Pancreas (tissue), 10 donors: ENCODE measurements around the gene TRIM42. TPM values are rescaled to one million over a fixed set of nuclear protein-coding genes. Genes with fewer than 3 reads are reported as not detected.
A peak's percentile ranks its signal among the peaks of the same experiment; 100 is the strongest.

Source experiments
- ATAC-seq, 4 donors: fragments of 200-7000 bp; cut with Tn5 transposase; one replicate each; pipeline versions ENCODE4 v1.8.0 to v1.9.1; 2020; ENCODE audit warnings: mild to moderate bottlenecking in 4 of 4, moderate library complexity in 4 of 4
- DNase-seq, 6 donors: peaks; one replicate each; pipeline ENCODE4 v3.0.0-alpha.2; 2020
- FAIRE-seq: peaks from 2 replicates; lab custom pipeline; 2012; peaks lifted over from hg19 to GRCh38; lab: Jason Lieb, UNC
- H3K27ac ChIP-seq, 4 donors: fragments of 200-600 bp; sonication (generic); 1 replicate in 3 of 4; 2 replicates in 1 of 4; pipeline versions ENCODE4 v1.5.0 to v1.8.0; 2020
- H3K27me3 ChIP-seq, 4 donors: fragments of 200-600 bp; one replicate each; pipeline ENCODE4 v1.8.0; 2021
- H3K36me3 ChIP-seq, 3 donors: fragments of 200-600 bp; sonication (generic) in 1 of 3; one replicate each; pipeline versions ENCODE4 v1.5.0 to v1.8.0; 2020 to 2021
- H3K4me1 ChIP-seq, 3 donors: fragments of 200-600 bp; one replicate each; pipeline ENCODE4 v1.8.0; 2021
- H3K4me3 ChIP-seq, 4 donors: fragments of 200-600 bp; sonication (generic) in 2 of 4; one replicate each; pipeline versions ENCODE4 v1.5.0 to v1.8.0; 2020 to 2021
- H3K9me3 ChIP-seq, 4 donors: fragments of 200-600 bp; one replicate each; pipeline ENCODE4 v1.8.0; 2021
- CTCF ChIP-seq, 4 donors: fragments of 200-600 bp; sonication (generic) in 3 of 4; IDR thresholded peaks; one replicate each; pipeline versions ENCODE4 v1.5.0 to v1.8.0; 2021; ENCODE audit warnings: antibody characterized with exemption in 4 of 4
- WGBS, 2 donors: extraction: QIAGEN DNeasy Blood & Tissue Kit; methylation state at CpG; one replicate each; pipeline ENCODE4 v1.1.7; 2013; 5-methylcytosine and 5-hydroxymethylcytosine counted together
- intact Hi-C, 3 donors: fragments of 100-400 bp; cut with DNase I; formaldehyde crosslinking; loops; one replicate each; pipeline versions ENCODE4 v1.11.1 to v1.14.2; 2022
- polyA plus RNA-seq, 2 donors: library from polyadenylated mRNA; stranded (reverse); fragments of 200-250 nt; gene quantifications; one replicate each; pipeline ENCODE4 v1.2.3, GENCODE V29; 2013
- total RNA-seq, 6 donors: library from RNA; stranded (reverse); fragmentation: NEBNext Ultra II Directional in 4 of 6; extraction: Animal tissue kit (Norgen Biotek cat#: 25700) in 4 of 6; gene quantifications; one replicate each; pipeline versions ENCODE4 v1.2.1 to v1.2.4, GENCODE V29; 2021 to 2023
- donor health status: healthy with polysubstance abuse.
- donor health status: DM: no; HTN: no; CAD: no; lungs with moderate emphysema.
- donor health status: DM: no; HTN: no; CAD: no.
- donor health status: control.
- donor health status: control.
- donor health status: Bipolar disorder and iron deficiency.
- donor health status: DM: yes; HTN: yes; CAD: no.
- donor health status: DM: no; HTN: no; CAD: no.
- donor health status: DM: no; HTN: no; CAD: no.
- donor health status: DM: yes; HTN: yes; CAD: no.

The TRIM42 gene
- total and polyA plus RNA-seq, 8 donors: not detected

- DNase-seq (no peak), ATAC-seq (no peak), FAIRE-seq (no peak)
- H3K4me1 ChIP-seq: no peaks in the 10 kb centered on the region
- H3K36me3 ChIP-seq: no peaks in the 10 kb centered on the region
- WGBS, 2 donors: 73 to 80% methylated on average over 5 of the region's 5 CpGs
- TF ChIP-seq CTCF (IDR thresholded peaks at IDR 0.05): no peak
- H3K27me3 ChIP-seq: no peaks in the 10 kb centered on the region
- H3K4me3 ChIP-seq: no peak overlapping the region
- H3K9me3 ChIP-seq: no peaks in the 10 kb centered on the region
- H3K27ac ChIP-seq: no peak overlapping the region
- intact Hi-C loops: no loop called here
These were observed 42.6 kb upstream of the TRIM42 start for GRCh38 chr3:140635276-140635675.

DNA sequence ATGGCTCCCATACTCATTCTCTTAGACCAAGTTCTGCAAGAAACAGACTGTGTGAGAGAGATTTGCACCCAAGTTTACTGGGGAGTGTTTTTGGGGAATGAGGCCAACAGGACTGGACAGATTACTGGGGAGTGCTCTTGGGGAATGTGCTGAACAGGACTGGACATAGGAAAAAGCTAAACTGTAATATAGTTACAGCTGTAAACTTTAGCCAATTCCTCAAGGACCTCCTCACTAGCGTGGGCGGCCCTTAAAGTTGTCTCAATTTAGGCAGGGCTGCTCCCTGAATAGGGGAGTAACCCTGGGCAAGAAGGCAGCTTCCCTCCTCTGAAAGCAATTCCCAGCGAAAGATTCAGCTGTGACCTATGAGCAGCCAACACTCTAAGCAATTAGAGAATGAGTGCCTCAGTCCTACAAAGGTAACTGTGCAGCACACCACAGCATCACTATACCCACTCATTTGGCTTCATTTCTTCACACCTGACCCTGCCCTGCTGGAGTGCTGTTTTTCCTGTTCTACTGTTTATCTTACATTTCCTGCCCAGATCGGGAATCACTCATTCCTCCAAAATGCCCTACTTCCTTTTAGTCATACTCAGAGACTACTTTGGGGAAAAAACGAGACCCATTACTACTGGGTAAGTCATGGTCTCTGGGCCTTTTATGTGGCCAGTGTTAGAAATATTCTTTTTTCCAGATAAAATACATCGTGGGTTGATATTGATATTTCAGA, 41.3 kb upstream of the TRIM42 start:
- WGBS, 2 donors: 64 to 70% methylated on average over 6 of the region's 6 CpGs
- Histone ChIP-seq H3K4me3 (no peak overlapping the region), H3K4me1 (no peaks in the 10 kb centered on the region), H3K27ac (no peak overlapping the region), H3K9me3 (no peaks in the 10 kb centered on the region), H3K27me3 (no peaks in the 10 kb centered on the region), H3K36me3 (no peaks in the 10 kb centered on the region)
- no peak for FAIRE-seq
- TF ChIP-seq CTCF (IDR thresholded peaks at IDR 0.05): no peak
- no peak for ATAC-seq
- intact Hi-C loops: no loop called here
- DNase-seq: no peak

GRCh38 chr3:140651287-140651686, 26.6 kb upstream of the TRIM42 start:
- 92 to 96% methylated on average over 23 of the region's 23 CpGs for WGBS, 2 donors
- ATAC-seq: no peak
- DNase-seq: peak in 1 of 6 donors; percentile 65
- H3K4me3 ChIP-seq: no peak overlapping the region
- no peak for FAIRE-seq
- no peaks in the 10 kb centered on the region for H3K36me3 ChIP-seq
- no peaks in the 10 kb centered on the region for H3K27me3 ChIP-seq
- no peaks in the 10 kb centered on the region for H3K4me1 ChIP-seq
- intact Hi-C loops: no loop called here
- no peak for TF ChIP-seq CTCF (IDR thresholded peaks at IDR 0.05)
- H3K27ac ChIP-seq: no peak overlapping the region
- H3K9me3 ChIP-seq: no peaks in the 10 kb centered on the region

- Histone ChIP-seq H3K27me3 (no peaks in the 10 kb centered on the region), H3K4me3 (no peak overlapping the region), H3K27ac (no peak overlapping the region), H3K9me3 (no peaks in the 10 kb centered on the region), H3K36me3 (no peaks in the 10 kb centered on the region), H3K4me1 (no peaks in the 10 kb centered on the region)
- no peak for ATAC-seq
- WGBS, 2 donors: 81 to 84% methylated on average over 1 of the region's 1 CpG
- FAIRE-seq: no peak
- intact Hi-C loops: no loop called here
- no peak for TF ChIP-seq CTCF (IDR thresholded peaks at IDR 0.05)
- no peak for DNase-seq
These were observed 22.2 kb upstream of the TRIM42 start for GRCh38 chr3:140655678-140656077.

DNA sequence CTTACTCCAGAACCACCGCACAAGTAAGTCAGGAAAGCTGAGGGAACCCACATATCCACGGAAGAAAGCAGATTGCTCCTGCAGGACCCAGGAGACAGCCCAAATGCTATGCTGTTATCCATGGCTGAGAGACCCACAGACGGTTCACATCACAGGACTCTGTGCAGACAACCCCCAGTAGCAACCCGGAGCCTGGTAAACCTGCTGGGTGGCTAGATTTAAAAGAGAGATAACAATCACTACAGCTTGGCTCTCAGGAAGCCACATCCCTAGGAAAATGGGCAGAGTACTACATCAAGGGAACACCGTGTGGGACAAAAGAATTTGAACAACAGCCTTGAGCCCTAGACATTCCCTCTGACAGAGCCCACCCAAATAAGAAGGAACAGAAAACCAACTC, 13.8 kb upstream of the TRIM42 start:
- FAIRE-seq: no peak
- Histone ChIP-seq H3K27ac (no peak overlapping the region), H3K27me3 (no peaks in the 10 kb centered on the region), H3K4me1 (no peaks in the 10 kb centered on the region), H3K36me3 (no peaks in the 10 kb centered on the region), H3K4me3 (no peak overlapping the region), H3K9me3 (no peaks in the 10 kb centered on the region)
- WGBS, 2 donors: 51 to 58% methylated on average over 5 of the region's 5 CpGs
- no peak for TF ChIP-seq CTCF (IDR thresholded peaks at IDR 0.05)
- intact Hi-C loops: no loop called here
- no peak for ATAC-seq
- no peak for DNase-seq
